Gastroesophageal sphincter (tissue), 3 donors: Measurements from ENCODE around the gene FMO2.

Experiments used
- EP300 ChIP-seq: sonication (generic); formaldehyde crosslinking; IDR thresholded peaks from one replicate; pipeline ENCODE4 v1.6.1; 2017; ENCODE audit warnings: antibody characterized with exemption, mild to moderate bottlenecking
- POLR2A ChIP-seq, 2 donors: fragments of 450-650 bp; IDR thresholded peaks; one replicate each; pipeline ENCODE4 v1.6.1; 2017; ENCODE audit warnings: antibody characterized with exemption in 2 of 2, mild to moderate bottlenecking in 2 of 2, moderate library complexity in 1 of 2
- POLR2AphosphoS5 ChIP-seq: sonication (generic); formaldehyde crosslinking; IDR thresholded peaks from one replicate; pipeline ENCODE4 v1.6.1; 2017; ENCODE audit warnings: antibody characterized with exemption
- TF ChIP-seq, protein P1 (sequence below), 4 experiments: fragments of 200-600 bp in 2 of 4; fragments of 450-650 bp in 2 of 4; sonication (generic) in 1 of 4; IDR thresholded peaks; one replicate each; pipeline ENCODE4 v1.5.1; 2017 to 2019; ENCODE audit warnings: antibody characterized with exemption in 4 of 4, mild to moderate bottlenecking in 2 of 4, moderate library complexity in 2 of 4

DNA sequence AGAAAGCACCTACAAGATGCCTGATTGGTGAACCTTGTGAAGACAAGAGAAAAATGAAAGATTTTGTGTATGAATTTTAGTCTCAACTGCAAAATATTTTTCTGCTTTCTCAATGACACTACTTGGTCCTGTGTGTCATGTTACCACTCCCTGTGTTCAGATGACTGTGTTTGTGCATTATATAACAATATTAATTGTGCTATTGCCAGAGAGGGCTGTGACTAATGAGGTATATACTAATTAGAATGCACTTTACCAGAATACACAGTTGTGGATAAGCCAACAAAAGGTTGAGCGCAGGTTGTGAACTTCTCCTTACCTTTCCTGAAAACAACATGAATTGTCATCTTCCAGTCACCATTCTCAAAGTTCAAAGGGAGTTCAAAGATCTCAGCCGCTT lies 17.3 kb upstream of the FMO2 start:
- TF ChIP-seq POLR2A (IDR thresholded peaks at IDR 0.05) (no peak), EP300 (no peak), POLR2AphosphoS5 (no peak)
- TF ChIP-seq, protein P1, sequence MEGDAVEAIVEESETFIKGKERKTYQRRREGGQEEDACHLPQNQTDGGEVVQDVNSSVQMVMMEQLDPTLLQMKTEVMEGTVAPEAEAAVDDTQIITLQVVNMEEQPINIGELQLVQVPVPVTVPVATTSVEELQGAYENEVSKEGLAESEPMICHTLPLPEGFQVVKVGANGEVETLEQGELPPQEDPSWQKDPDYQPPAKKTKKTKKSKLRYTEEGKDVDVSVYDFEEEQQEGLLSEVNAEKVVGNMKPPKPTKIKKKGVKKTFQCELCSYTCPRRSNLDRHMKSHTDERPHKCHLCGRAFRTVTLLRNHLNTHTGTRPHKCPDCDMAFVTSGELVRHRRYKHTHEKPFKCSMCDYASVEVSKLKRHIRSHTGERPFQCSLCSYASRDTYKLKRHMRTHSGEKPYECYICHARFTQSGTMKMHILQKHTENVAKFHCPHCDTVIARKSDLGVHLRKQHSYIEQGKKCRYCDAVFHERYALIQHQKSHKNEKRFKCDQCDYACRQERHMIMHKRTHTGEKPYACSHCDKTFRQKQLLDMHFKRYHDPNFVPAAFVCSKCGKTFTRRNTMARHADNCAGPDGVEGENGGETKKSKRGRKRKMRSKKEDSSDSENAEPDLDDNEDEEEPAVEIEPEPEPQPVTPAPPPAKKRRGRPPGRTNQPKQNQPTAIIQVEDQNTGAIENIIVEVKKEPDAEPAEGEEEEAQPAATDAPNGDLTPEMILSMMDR (IDR thresholded peaks at IDR 0.05), result no peak
